Left ventricle myocardium inferior (tissue), 1 donor: ENCODE measurements around the gene RUVBL1. TPM values are rescaled to one million over a fixed set of nuclear protein-coding genes. Genes with fewer than 3 reads are reported as not detected.

Experiments used
- DNase-seq: peaks from one replicate; pipeline ENCODE4 v3.0.0-alpha.2; 2020
- H3K27ac ChIP-seq: fragments of 200-600 bp; replicated peaks from 2 replicates; pipeline ENCODE4 v1.8.0; 2021
- H3K27me3 ChIP-seq: fragments of 200-600 bp; 2 replicates; pipeline ENCODE4 v1.8.0; 2021; ENCODE audit warnings: low read depth
- H3K36me3 ChIP-seq: fragments of 200-600 bp; 2 replicates; pipeline ENCODE4 v1.8.0; 2021
- H3K4me1 ChIP-seq: fragments of 200-600 bp; 2 replicates; pipeline ENCODE4 v1.8.0; 2021
- H3K4me3 ChIP-seq: fragments of 200-600 bp; 2 replicates; pipeline ENCODE4 v1.8.0; 2021; ENCODE audit warnings: mild to moderate bottlenecking, moderate library complexity
- H3K9me3 ChIP-seq: fragments of 200-600 bp; replicated peaks from 2 replicates; pipeline ENCODE4 v1.8.0; 2021
- intact Hi-C: fragments of 100-400 bp; cut with micrococcal nuclease; formaldehyde crosslinking; loops from one replicate; pipeline ENCODE4 v1.11.0; 2022
- total RNA-seq: library from RNA; stranded (reverse); fragmentation: NEBNext Ultra II Directional; extraction: Animal tissue kit (Norgen Biotek cat#: 25700); gene quantifications from one replicate; pipeline ENCODE4 v1.2.1, GENCODE V29; 2021
- TF ChIP-seq, protein P1 (sequence below): fragments of 200-600 bp; IDR thresholded peaks from 2 replicates; pipeline ENCODE4 v1.8.0; 2021; ENCODE audit warnings: antibody characterized with exemption, mild to moderate bottlenecking, borderline replicate concordance
- donor health status: DM: no; HTN: yes; CAD: no; lungs with severe emphysema.

RUVBL1 gene
- total RNA-seq, 1 donor from 2014 or later = 25.3 TPM

DNA sequence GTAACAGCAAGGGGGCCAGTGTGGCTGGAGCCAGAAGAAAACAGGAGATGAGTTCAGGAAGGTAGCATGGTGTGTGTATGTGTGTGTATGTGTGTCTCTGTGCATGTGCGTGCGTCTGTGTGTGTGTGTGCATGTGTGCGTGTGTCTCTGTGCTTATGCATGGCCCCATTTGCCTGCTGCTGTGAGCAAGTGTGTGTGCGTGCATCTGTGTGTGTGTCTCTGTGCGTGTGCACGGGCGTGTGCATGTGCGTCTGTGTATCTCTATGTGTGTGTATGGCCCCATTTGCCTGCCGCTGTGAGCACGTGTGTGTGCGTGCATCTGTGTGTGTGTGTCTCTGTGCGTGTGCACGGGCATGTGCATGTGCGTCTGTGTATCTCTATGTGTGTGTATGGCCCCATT is 22.6 kb upstream of the RUVBL1 start:
- no peak overlapping the region for H3K4me3 ChIP-seq
- intact Hi-C loops = no loop called here
- no peaks in the 10 kb centered on the region for H3K36me3 ChIP-seq
- no peaks in the 10 kb centered on the region for H3K4me1 ChIP-seq
- no peak for DNase-seq
- H3K27ac ChIP-seq = no peak overlapping the region
- H3K9me3 ChIP-seq = no peaks in the 10 kb centered on the region
- TF ChIP-seq, protein P1, sequence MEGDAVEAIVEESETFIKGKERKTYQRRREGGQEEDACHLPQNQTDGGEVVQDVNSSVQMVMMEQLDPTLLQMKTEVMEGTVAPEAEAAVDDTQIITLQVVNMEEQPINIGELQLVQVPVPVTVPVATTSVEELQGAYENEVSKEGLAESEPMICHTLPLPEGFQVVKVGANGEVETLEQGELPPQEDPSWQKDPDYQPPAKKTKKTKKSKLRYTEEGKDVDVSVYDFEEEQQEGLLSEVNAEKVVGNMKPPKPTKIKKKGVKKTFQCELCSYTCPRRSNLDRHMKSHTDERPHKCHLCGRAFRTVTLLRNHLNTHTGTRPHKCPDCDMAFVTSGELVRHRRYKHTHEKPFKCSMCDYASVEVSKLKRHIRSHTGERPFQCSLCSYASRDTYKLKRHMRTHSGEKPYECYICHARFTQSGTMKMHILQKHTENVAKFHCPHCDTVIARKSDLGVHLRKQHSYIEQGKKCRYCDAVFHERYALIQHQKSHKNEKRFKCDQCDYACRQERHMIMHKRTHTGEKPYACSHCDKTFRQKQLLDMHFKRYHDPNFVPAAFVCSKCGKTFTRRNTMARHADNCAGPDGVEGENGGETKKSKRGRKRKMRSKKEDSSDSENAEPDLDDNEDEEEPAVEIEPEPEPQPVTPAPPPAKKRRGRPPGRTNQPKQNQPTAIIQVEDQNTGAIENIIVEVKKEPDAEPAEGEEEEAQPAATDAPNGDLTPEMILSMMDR = no peak
- no peaks in the 10 kb centered on the region for H3K27me3 ChIP-seq

DNA sequence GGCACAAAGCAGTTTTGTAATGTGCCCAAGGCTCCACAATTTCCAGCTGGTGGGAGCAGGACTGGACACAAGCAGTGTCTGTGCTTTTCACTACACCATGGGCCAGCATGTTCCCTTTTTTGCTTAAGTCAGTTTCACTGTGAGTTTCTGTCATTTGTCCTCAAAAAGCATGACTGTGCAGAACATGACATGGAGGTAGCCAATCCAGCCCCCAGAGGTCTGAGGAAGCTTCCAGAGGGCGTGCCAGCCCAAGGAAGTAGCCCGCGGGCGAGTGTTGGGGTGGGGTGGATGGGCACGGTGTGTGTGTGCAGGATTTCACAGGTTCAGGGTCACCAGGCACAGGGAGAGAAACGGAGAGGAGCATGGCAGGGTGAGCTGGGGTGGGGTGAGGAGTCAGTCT is 21.7 kb upstream of the RUVBL1 start:
- TF ChIP-seq, protein P1 = no peak
- Histone ChIP-seq H3K36me3 (no peaks in the 10 kb centered on the region), H3K27me3 (no peaks in the 10 kb centered on the region), H3K27ac (no peak overlapping the region), H3K4me3 (no peak overlapping the region), H3K9me3 (no peaks in the 10 kb centered on the region), H3K4me1 (no peaks in the 10 kb centered on the region)
- peak; percentile 37 for DNase-seq
- intact Hi-C loops = no loop called here

DNA sequence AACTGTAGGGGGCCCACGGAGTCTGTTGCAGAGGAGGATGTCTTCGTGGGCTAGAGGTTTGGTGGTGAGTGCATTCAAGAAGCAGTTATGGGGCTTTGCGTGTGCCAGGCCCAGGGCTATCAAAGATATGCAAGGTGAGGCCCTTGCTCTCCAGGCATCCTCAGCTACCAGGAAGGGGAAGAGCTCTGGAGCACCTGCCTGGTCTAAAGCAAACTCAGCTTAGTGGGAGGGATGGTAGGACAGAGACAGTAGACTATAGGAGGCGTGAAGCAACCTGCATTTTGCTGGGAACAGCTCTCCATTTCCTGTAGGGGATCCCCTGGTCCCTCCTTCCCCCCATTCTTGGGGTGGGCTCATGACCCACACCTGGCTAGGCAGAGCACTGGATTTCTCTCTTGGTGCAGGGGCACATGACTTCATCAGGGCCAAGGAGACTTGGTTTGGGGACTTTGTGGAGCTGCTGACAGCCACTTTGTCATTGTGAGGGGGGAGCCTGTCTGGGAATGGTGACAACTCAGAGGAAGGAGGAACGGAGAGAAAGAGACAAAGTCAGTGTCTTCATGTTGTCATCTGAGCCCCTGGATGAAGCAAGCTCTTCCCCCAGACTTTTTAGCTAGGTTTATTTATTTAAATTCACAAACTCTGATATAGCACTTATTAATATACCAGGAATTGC is 21.0 kb upstream of the RUVBL1 start:
- H3K4me3 ChIP-seq = no peak overlapping the region
- no peak overlapping the region for H3K27ac ChIP-seq
- H3K36me3 ChIP-seq = no peaks in the 10 kb centered on the region
- no peaks in the 10 kb centered on the region for H3K27me3 ChIP-seq
- no peaks in the 10 kb centered on the region for H3K9me3 ChIP-seq
- DNase-seq = no peak
- intact Hi-C loops = no loop called here
- H3K4me1 ChIP-seq = no peaks in the 10 kb centered on the region
- TF ChIP-seq, protein P1 = no peak

DNA sequence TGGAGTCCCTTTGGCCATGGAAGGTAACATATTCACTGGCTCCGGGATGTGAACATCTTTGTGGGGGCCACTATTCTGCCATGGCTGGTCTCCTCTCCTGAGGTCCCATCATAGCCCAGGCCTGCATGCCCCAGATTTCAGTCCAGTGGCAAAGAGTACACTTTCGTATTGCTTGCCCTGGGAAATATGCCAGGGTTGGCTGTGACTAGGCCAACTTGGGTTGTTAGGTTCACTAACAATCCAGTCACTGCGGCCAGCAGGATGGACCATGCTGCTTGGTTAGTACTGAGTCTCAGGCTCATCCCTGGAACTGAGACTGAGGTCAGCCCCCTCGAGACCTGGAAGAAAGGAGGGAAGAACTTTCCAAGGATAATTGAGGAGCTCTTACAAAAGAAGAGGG is 19.9 kb upstream of the RUVBL1 start:
- Histone ChIP-seq H3K27me3 (no peaks in the 10 kb centered on the region), H3K4me1 (no peaks in the 10 kb centered on the region), H3K4me3 (no peak overlapping the region), H3K27ac (no peak overlapping the region), H3K9me3 (no peaks in the 10 kb centered on the region), H3K36me3 (no peaks in the 10 kb centered on the region)
- TF ChIP-seq, protein P1 = no peak
- no peak for DNase-seq
- intact Hi-C loops = no loop called here

DNA sequence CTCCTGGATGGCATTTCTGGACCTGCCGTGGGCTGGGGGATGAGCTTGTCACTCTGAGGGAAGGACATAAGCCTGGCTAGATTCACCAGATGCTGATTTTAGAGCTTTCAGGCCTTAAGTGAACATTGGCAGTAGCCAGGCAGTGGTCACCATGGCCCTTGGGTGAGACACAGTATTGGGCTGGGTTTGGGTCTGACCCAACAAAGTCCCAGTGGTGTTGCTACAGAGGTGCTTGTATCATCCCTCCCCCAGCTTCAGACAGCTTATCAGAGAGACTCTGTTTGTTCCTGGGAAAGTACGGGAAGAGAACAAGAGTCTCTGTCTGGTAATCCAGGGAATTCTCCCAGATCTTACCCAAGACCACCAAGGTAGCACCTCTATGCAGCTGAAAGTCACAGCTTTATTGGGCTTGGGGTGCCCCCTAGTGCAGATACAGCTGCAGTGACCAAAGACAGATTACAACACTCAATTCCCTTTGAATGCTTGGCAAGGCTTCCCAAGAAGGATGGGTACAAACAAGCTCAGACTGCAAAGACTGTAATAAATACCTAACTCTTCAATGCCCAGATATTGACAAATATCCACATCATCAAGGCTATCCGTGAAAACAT is 9.8 kb upstream of the RUVBL1 start:
- no peaks in the 10 kb centered on the region for H3K4me1 ChIP-seq
- peaks cover 5% of the 10 kb centered on the region for H3K9me3 ChIP-seq
- H3K36me3 ChIP-seq = no peaks in the 10 kb centered on the region
- H3K4me3 ChIP-seq = no peak overlapping the region
- no peaks in the 10 kb centered on the region for H3K27me3 ChIP-seq
- TF ChIP-seq, protein P1 = peak; percentile 74
- intact Hi-C loops = no loop called here
- DNase-seq = no peak
- no peak overlapping the region for H3K27ac ChIP-seq
